Measurements from ENCODE around the gene SSTR4.

Gene SSTR4

GRCh38 chr20:23039136-23039875 lies 4.2 kb downstream of the SSTR4 start:
- Histone ChIP-seq H3K4me1 (ENCODE audit: control insufficient read depth in 1 of 2, insufficient read depth in 2 of 2, low read length in 2 of 2) (no peaks in the 10 kb centered on the region), H3K9me3 (ENCODE audit: control insufficient read depth in 1 of 2, low read length in 2 of 2) (no peaks in the 10 kb centered on the region), H3K27me3 (ENCODE audit: control insufficient read depth in 1 of 2, insufficient read depth in 2 of 2, low read length in 2 of 2) (peaks cover 13 to 22% of the 10 kb centered on the region in 2 donors), H3K9ac (ENCODE audit: low read depth in 1 of 2, low read length in 2 of 2) (no peak overlapping the region), H3K4me3 (ENCODE audit: low read depth in 1 of 2, low read length in 2 of 2) (no peak overlapping the region), H3K27ac (ENCODE audit: low read depth, low read length) (no peak overlapping the region), H3K36me3 (ENCODE audit: control insufficient read depth in 1 of 2, insufficient read depth in 2 of 2, low read length in 2 of 2) (no peaks in the 10 kb centered on the region)

DNA sequence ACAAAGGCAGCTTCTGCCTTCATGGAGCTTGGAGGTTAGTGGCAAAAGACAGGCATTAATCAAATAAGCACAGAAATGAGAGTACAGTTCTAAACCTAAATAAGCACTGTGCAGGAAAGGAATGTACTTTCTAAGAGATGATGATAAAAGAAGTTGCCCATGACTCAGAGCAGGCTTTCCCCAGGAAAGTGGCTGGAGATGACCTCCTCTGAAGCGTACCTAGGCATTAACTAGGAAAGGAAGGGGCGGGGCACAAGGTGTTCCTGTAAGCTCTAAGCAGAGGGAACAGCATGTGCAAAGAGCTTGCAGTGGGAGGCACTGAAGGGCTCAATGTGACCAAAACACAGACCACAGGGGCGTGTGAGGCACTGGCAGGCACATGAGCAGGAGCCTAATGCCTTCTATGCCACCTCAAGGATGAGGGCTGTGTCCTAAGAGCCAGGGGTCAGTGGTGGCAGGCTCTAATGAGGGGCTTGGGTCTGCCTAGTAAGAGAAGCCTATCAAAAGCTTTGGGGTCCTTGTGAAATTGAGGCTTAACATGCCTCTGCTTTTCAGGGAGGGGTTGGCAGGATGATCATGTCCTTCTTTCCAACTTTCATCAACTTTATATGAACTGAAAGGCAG lies 4.9 kb downstream of the SSTR4 start:
- Histone ChIP-seq H3K27ac (ENCODE audit: low read depth, low read length) (no peak overlapping the region), H3K9ac (ENCODE audit: low read depth in 1 of 2, low read length in 2 of 2) (no peak overlapping the region), H3K4me1 (ENCODE audit: control insufficient read depth in 1 of 2, insufficient read depth in 2 of 2, low read length in 2 of 2) (no peaks in the 10 kb centered on the region), H3K36me3 (ENCODE audit: control insufficient read depth in 1 of 2, insufficient read depth in 2 of 2, low read length in 2 of 2) (no peaks in the 10 kb centered on the region), H3K9me3 (ENCODE audit: control insufficient read depth in 1 of 2, low read length in 2 of 2) (no peaks in the 10 kb centered on the region), H3K27me3 (ENCODE audit: control insufficient read depth in 1 of 2, insufficient read depth in 2 of 2, low read length in 2 of 2) (peaks cover 13 to 22% of the 10 kb centered on the region in 2 donors), H3K4me3 (ENCODE audit: low read depth in 1 of 2, low read length in 2 of 2) (no peak overlapping the region)

GRCh38 chr20:23042270-23042669 lies 7.2 kb downstream of the SSTR4 start:
- Histone ChIP-seq H3K27ac (ENCODE audit: low read depth, low read length) (no peak overlapping the region), H3K36me3 (ENCODE audit: control insufficient read depth in 1 of 2, insufficient read depth in 2 of 2, low read length in 2 of 2) (no peaks in the 10 kb centered on the region), H3K9me3 (ENCODE audit: control insufficient read depth in 1 of 2, low read length in 2 of 2) (no peaks in the 10 kb centered on the region), H3K27me3 (ENCODE audit: control insufficient read depth in 1 of 2, insufficient read depth in 2 of 2, low read length in 2 of 2) (peaks cover 10 to 23% of the 10 kb centered on the region in 2 donors), H3K4me1 (ENCODE audit: control insufficient read depth in 1 of 2, insufficient read depth in 2 of 2, low read length in 2 of 2) (no peaks in the 10 kb centered on the region), H3K9ac (ENCODE audit: low read depth in 1 of 2, low read length in 2 of 2) (no peak overlapping the region), H3K4me3 (ENCODE audit: low read depth in 1 of 2, low read length in 2 of 2) (no peak overlapping the region)

GRCh38 chr20:23043376-23043775 lies 8.3 kb downstream of the SSTR4 start:
- Histone ChIP-seq H3K27me3 (ENCODE audit: control insufficient read depth in 1 of 2, insufficient read depth in 2 of 2, low read length in 2 of 2) (peaks cover 20 to 26% of the 10 kb centered on the region in 2 donors), H3K9me3 (ENCODE audit: control insufficient read depth in 1 of 2, low read length in 2 of 2) (no peaks in the 10 kb centered on the region), H3K4me3 (ENCODE audit: low read depth in 1 of 2, low read length in 2 of 2) (no peak overlapping the region), H3K4me1 (ENCODE audit: control insufficient read depth in 1 of 2, insufficient read depth in 2 of 2, low read length in 2 of 2) (peaks cover 0 to 6% of the 10 kb centered on the region in 2 donors), H3K27ac (ENCODE audit: low read depth, low read length) (no peak overlapping the region), H3K9ac (ENCODE audit: low read depth in 1 of 2, low read length in 2 of 2) (no peak overlapping the region), H3K36me3 (ENCODE audit: control insufficient read depth in 1 of 2, insufficient read depth in 2 of 2, low read length in 2 of 2) (no peaks in the 10 kb centered on the region)

GRCh38 chr20:23046431-23046830 lies 11.3 kb downstream of the SSTR4 start:
- Histone ChIP-seq H3K4me1 (ENCODE audit: control insufficient read depth in 1 of 2, insufficient read depth in 2 of 2, low read length in 2 of 2) (peaks cover 9 to 25% of the 10 kb centered on the region in 2 donors), H3K27me3 (ENCODE audit: control insufficient read depth in 1 of 2, insufficient read depth in 2 of 2, low read length in 2 of 2) (peaks cover 29 to 38% of the 10 kb centered on the region in 2 donors), H3K9me3 (ENCODE audit: control insufficient read depth in 1 of 2, low read length in 2 of 2) (no peaks in the 10 kb centered on the region), H3K9ac (ENCODE audit: low read depth in 1 of 2, low read length in 2 of 2) (no peak overlapping the region), H3K36me3 (ENCODE audit: control insufficient read depth in 1 of 2, insufficient read depth in 2 of 2, low read length in 2 of 2) (no peaks in the 10 kb centered on the region), H3K27ac (ENCODE audit: low read depth, low read length) (no peak overlapping the region), H3K4me3 (ENCODE audit: low read depth in 1 of 2, low read length in 2 of 2) (peak overlapping the region in 1 of 2 donors; percentile 9)

DNA sequence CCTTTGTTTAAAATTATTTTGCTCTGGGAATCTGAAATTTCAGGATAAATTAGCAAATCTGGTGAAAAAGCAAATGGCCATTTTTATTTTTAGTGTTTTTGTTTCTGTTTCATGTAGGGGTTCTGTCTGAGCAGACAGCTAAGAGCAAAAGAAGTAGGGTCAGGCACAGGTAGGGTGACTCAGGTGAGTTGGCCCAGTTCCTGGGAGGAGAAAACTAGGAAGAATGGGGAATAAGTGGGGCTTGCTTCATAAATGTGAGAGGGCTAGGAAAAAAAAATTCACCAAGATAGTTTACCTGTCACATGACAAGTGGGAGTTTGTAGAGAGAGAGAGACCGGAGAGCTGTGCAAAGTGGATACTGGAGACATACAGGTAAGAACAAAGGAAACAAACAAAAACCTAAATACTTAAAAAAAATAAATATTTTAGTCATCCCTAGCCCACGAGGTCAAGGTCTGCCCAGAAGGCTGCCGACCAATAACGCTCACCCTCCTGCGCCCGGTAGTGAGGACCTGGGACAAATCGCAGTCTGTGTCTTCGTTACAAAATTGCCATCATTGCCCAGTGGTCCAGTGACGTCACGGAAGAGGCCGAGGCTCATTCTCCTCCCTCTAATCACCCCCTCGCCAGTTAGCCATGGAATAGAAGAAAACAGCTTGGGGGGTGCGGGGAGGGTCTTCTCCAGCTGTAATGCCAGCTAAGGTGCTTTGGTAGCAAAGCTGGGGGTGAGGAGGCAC lies 12.1 kb downstream of the SSTR4 start:
- H3K9me3 ChIP-seq (ENCODE audit: control insufficient read depth in 1 of 2, low read length in 2 of 2), result no peaks in the 10 kb centered on the region
- no peaks in the 10 kb centered on the region for H3K36me3 ChIP-seq (ENCODE audit: control insufficient read depth in 1 of 2, insufficient read depth in 2 of 2, low read length in 2 of 2)
- H3K4me1 ChIP-seq (ENCODE audit: control insufficient read depth in 1 of 2, insufficient read depth in 2 of 2, low read length in 2 of 2), result peaks cover 9 to 25% of the 10 kb centered on the region in 2 donors
- H3K27ac ChIP-seq (ENCODE audit: low read depth, low read length), result no peak overlapping the region
- no peak overlapping the region for H3K9ac ChIP-seq (ENCODE audit: low read depth in 1 of 2, low read length in 2 of 2)
- H3K27me3 ChIP-seq (ENCODE audit: control insufficient read depth in 1 of 2, insufficient read depth in 2 of 2, low read length in 2 of 2), result peaks cover 30 to 41% of the 10 kb centered on the region in 2 donors
- H3K4me3 ChIP-seq (ENCODE audit: low read depth in 1 of 2, low read length in 2 of 2), result peak overlapping the region; percentile 44 to 66

- peaks cover 9 to 25% of the 10 kb centered on the region in 2 donors for H3K4me1 ChIP-seq (ENCODE audit: control insufficient read depth in 1 of 2, insufficient read depth in 2 of 2, low read length in 2 of 2)
- H3K27me3 ChIP-seq (ENCODE audit: control insufficient read depth in 1 of 2, insufficient read depth in 2 of 2, low read length in 2 of 2), result peaks cover 33 to 42% of the 10 kb centered on the region in 2 donors
These were observed 12.7 kb downstream of the SSTR4 start for GRCh38 chr20:23047738-23048214.

DNA sequence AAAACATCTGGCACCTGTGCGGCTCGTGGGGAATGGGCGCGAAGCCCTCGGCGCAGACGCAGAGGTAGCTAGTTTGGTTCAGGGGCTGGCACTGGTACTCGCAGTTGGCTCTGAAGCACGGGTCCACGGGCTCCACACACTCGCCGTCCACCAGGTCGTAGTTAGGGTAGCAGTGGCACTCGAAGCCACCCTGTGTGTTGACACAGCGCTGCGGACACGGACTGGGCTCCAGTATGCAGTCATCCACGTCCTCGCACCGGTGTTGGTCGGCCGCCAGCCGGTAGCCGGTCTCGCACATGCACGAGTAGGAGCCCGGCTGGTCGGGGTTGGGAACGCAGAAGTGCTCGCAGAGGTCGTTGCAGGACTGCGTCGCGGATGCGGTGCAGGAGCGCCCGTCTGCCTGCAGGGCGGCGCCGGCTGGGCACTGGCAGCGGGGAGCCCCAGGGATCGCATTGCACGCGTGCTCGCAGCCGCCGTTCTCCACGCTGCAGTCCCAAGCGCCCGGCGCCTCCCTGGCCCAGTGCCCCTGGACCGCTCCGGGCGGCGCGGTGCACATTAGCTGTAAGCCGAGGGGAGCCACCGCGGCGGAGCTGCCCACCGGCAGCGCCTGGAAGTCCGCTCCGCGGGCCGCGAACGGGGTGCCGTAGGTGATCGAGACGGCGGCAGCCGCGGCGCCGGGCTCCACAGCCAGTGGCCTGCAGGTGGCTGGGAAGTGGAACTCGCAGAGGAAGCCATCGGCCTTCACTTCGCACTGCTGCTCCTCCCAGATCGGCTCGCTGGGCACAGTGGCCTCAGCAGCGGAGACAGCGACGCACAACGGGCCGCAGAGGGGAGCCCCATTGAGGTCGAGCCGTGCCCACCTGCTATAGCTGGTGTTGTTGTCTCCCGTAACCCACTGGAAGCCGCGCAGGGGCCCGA lies 13.4 kb downstream of the SSTR4 start:
- H3K4me1 ChIP-seq (ENCODE audit: control insufficient read depth in 1 of 2, insufficient read depth in 2 of 2, low read length in 2 of 2), result peaks cover 9 to 25% of the 10 kb centered on the region in 2 donors
- no peaks in the 10 kb centered on the region for H3K9me3 ChIP-seq (ENCODE audit: control insufficient read depth in 1 of 2, low read length in 2 of 2)
- H3K9ac ChIP-seq (ENCODE audit: low read depth in 1 of 2, low read length in 2 of 2), result peak overlapping the region; percentile 32 to 40
- peak overlapping the region; percentile 44 to 66 for H3K4me3 ChIP-seq (ENCODE audit: low read depth in 1 of 2, low read length in 2 of 2)
- H3K27me3 ChIP-seq (ENCODE audit: control insufficient read depth in 1 of 2, insufficient read depth in 2 of 2, low read length in 2 of 2), result peaks cover 33 to 42% of the 10 kb centered on the region in 2 donors
- H3K27ac ChIP-seq (ENCODE audit: low read depth, low read length), result no peak overlapping the region
- H3K36me3 ChIP-seq (ENCODE audit: control insufficient read depth in 1 of 2, insufficient read depth in 2 of 2, low read length in 2 of 2), result no peaks in the 10 kb centered on the region

More at GRCh38 chr20:23047738-23048214, 12.7 kb downstream of the SSTR4 start:
- no peak overlapping the region for H3K27ac ChIP-seq (ENCODE audit: low read depth, low read length)
- no peaks in the 10 kb centered on the region for H3K9me3 ChIP-seq (ENCODE audit: control insufficient read depth in 1 of 2, low read length in 2 of 2)
- H3K4me3 ChIP-seq (ENCODE audit: low read depth in 1 of 2, low read length in 2 of 2), result peak overlapping the region; percentile 44 to 66
- H3K9ac ChIP-seq (ENCODE audit: low read depth in 1 of 2, low read length in 2 of 2), result no peak overlapping the region
- no peaks in the 10 kb centered on the region for H3K36me3 ChIP-seq (ENCODE audit: control insufficient read depth in 1 of 2, insufficient read depth in 2 of 2, low read length in 2 of 2)

GRCh38 chr20:23049201-23050075 lies 14.3 kb downstream of the SSTR4 start, which contains the start of gene THBD:
TSS of gene THBD (minus strand) at chr20:23049672. CDS start at chr20:23049504, 168 bp downstream.
- Histone ChIP-seq H3K27ac (ENCODE audit: low read depth, low read length) (peak within 1 kb of the TSS; percentile 26), H3K27me3 (ENCODE audit: control insufficient read depth in 1 of 2, insufficient read depth in 2 of 2, low read length in 2 of 2) (peaks cover 33 to 42% of the 10 kb centered on the region in 2 donors), H3K9me3 (ENCODE audit: control insufficient read depth in 1 of 2, low read length in 2 of 2) (no peaks in the 10 kb centered on the region), H3K9ac (ENCODE audit: low read depth in 1 of 2, low read length in 2 of 2) (peak within 1 kb of the TSS in 1 of 2 donors; percentile 40), H3K4me1 (ENCODE audit: control insufficient read depth in 1 of 2, insufficient read depth in 2 of 2, low read length in 2 of 2) (peaks cover 9 to 25% of the 10 kb centered on the region in 2 donors), H3K36me3 (ENCODE audit: control insufficient read depth in 1 of 2, insufficient read depth in 2 of 2, low read length in 2 of 2) (no peaks in the 10 kb centered on the region), H3K4me3 (ENCODE audit: low read depth in 1 of 2, low read length in 2 of 2) (peak within 1 kb of the TSS; percentile 63 to 66)

Measured in duodenal mucosa (tissue), 2 donors.